Measurements from ENCODE around the gene EXD3. TPM values are rescaled to one million over a fixed set of nuclear protein-coding genes. Genes with fewer than 3 reads are reported as not detected.

Gene EXD3
- total and polyA plus RNA-seq, 2 donors = 3.4 to 16.8 TPM

DNA sequence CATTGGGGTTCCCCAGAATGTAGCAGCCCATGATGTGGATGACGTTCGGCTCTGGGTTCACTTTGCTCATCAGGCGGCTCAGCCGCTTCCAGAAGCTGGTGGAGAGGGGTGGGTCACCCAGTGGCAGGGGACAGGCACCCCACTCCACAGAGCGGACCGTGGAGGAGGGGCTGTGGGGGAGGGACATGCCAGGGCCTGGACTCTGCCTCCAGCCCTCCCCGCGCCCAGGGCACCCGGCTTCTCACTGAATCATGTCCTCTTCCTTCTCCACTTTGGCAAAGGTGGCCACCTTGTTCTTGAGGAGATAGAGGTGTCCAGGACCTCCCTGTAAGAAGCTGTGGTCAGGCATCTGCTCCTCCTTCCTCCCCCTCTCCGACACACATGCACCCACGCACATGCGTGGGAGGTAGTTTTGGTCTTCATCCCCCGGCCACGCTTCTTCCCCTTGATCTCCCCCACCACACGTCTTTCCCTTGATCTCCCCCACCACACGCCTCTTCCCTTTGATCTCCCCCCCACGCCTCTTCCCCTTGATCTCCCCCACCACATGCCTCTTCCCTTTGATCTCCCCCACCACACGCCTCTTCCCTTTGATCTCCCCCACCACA, 27.1 kb upstream of the EXD3 start:
- Histone ChIP-seq H3K4me1 (ENCODE audit: control insufficient read depth in 2 of 2, insufficient read depth in 2 of 2, low read length in 2 of 2) (peaks cover 9 to 30% of the 10 kb centered on the region in 2 donors), H3K4me3 (ENCODE audit: low read length in 2 of 2) (no peak overlapping the region), H3K27me3 (ENCODE audit: control insufficient read depth in 2 of 2, insufficient read depth in 1 of 2, low read length in 1 of 2) (peaks cover 0 to 26% of the 10 kb centered on the region in 2 donors), H3K9me3 (ENCODE audit: control insufficient read depth in 2 of 2, insufficient read depth in 1 of 2, low read length in 1 of 2) (peaks cover 1 to 28% of the 10 kb centered on the region in 2 donors), H3K27ac (ENCODE audit: low read depth in 1 of 2, low read length in 1 of 2) (peak overlapping the region in 1 of 2 donors; percentile 58), H3K36me3 (ENCODE audit: control insufficient read depth in 2 of 2, insufficient read depth in 2 of 2, low read length in 1 of 2) (peaks cover 4 to 9% of the 10 kb centered on the region in 2 donors)
- 52% methylated on average over 18 of the region's 18 CpGs for WGBS
- peak in 1 of 9 donors; percentile 41 for DNase-seq (ENCODE audit: low read depth in 6 of 9, low spot score in 9 of 9)

DNA sequence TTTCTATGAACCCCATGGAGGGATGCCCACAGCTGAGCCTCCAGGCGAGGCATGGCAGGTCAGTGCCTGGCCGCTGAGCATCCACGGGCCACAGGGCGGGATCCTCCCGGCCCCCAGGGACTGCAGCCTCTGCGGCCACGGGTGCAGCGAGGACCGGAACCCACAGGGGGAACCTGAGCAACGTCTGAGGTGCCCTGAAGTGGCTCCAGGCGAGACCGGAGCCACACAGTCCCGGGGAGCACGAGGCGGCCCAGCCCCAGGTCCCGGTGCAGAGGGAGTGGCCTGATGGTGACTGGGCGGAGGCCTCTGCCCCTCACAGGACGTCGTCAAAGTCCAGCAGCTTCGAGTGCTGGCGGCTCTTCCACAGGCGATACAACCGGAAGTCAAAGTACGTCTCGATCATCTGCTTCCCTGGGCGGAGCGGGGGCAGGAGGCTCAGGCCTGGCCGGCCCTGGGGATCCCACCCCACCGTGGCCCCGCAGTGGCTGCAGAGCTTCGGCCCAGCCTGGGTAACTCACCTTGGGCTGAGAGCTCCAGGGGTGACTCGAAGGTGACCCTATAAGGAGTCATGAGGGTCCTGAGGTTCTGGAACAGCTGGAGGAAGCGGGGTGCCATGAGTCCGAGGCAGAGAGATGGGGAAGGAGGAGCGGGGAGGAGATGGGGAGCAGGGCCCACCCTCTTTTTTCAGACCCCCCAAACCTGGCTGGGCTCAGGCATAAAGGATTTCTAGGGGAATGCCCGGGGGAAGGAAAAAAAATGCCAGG, 26.3 kb upstream of the EXD3 start:
- Histone ChIP-seq H3K4me1 (ENCODE audit: control insufficient read depth in 2 of 2, insufficient read depth in 2 of 2, low read length in 2 of 2) (peaks cover 2 to 23% of the 10 kb centered on the region in 2 donors), H3K27ac (ENCODE audit: low read depth in 1 of 2, low read length in 1 of 2) (no peak overlapping the region), H3K27me3 (ENCODE audit: control insufficient read depth in 2 of 2, insufficient read depth in 1 of 2, low read length in 1 of 2) (peaks cover 0 to 30% of the 10 kb centered on the region in 2 donors), H3K36me3 (ENCODE audit: control insufficient read depth in 2 of 2, insufficient read depth in 2 of 2, low read length in 1 of 2) (peaks cover 4 to 9% of the 10 kb centered on the region in 2 donors), H3K4me3 (ENCODE audit: low read length in 2 of 2) (no peak overlapping the region), H3K9me3 (ENCODE audit: control insufficient read depth in 2 of 2, insufficient read depth in 1 of 2, low read length in 1 of 2) (peaks cover 1 to 28% of the 10 kb centered on the region in 2 donors)
- 97% methylated on average over 36 of the region's 36 CpGs for WGBS
- no peak for DNase-seq (ENCODE audit: low read depth in 6 of 9, low spot score in 9 of 9)

DNA sequence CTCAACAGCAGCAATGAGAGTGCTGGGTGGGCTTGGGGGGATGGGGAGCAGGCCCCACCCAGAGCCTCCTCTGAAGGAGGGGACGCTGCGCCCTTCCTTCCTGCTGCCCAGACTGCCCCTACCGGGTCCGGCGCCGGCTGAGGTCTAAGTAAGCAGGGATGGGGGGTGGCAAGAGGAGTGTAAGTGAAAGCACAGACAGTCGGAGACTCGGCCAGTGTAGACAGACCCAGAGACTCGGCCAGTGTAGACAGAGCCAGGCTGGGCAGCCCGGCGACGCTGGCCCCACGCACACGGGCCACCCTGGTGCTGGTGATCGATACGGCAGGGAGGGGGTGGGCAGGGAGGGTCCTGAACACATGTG, 25.6 kb upstream of the EXD3 start:
- DNase-seq (ENCODE audit: low read depth in 6 of 9, low spot score in 9 of 9) = no peak

DNA sequence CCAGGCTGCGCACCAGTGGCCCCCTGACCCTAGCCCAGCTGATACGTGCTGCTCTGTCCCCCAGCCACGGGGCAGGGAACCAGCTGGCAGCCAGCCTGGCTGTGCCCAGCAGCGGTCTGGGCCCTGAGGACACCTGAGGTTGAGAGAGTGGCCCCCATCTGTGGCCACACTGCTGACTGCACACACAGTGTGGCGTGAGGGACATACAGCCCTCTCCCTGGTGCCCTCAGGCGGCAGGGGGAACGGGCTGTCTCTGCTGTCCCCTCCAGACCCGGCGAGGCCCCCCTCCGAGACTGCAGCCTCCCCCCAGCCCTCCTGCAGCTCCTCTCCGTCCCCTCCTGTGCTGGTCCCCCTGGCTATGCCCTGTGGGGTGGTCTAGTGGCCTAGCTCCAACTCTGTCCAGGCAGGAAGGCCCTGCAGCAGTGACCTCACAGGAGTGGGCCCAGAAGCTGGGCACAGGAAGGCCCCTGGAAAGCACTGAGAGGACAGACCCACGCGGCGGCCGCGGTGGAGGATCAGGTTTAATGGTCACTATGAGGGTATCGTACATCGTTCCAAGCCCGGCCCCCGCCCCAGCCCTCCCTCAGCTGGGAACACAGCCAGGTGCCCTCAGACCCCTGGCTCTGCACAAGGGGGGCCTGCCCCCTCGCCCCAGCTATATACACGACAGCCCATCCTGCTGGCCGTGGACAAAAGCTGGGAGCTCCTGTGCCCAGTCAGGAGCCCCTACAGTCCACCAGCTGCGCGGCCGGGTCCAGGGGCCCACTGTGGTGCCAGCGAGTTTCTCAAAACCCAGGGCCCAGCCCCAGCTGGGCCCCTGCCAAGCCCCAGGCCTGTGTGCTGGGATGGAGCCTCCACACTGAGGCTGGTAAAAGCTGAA, 25.0 kb upstream of the EXD3 start:
- no peak for DNase-seq (ENCODE audit: low read depth in 6 of 9, low spot score in 9 of 9)
- Histone ChIP-seq H3K27me3 (ENCODE audit: control insufficient read depth in 2 of 2, insufficient read depth in 1 of 2, low read length in 1 of 2) (peaks cover 0 to 34% of the 10 kb centered on the region in 2 donors), H3K9me3 (ENCODE audit: control insufficient read depth in 2 of 2, insufficient read depth in 1 of 2, low read length in 1 of 2) (peaks cover 0 to 20% of the 10 kb centered on the region in 2 donors), H3K4me1 (ENCODE audit: control insufficient read depth in 2 of 2, insufficient read depth in 2 of 2, low read length in 2 of 2) (peaks cover 0 to 14% of the 10 kb centered on the region in 2 donors), H3K4me3 (ENCODE audit: low read length in 2 of 2) (no peak overlapping the region), H3K36me3 (ENCODE audit: control insufficient read depth in 2 of 2, insufficient read depth in 2 of 2, low read length in 1 of 2) (peaks cover 4 to 9% of the 10 kb centered on the region in 2 donors), H3K27ac (ENCODE audit: low read depth in 1 of 2, low read length in 1 of 2) (no peak overlapping the region)
- 95% methylated on average over 27 of the region's 27 CpGs for WGBS

More for the DNA sequence above, 25.6 kb upstream of the EXD3 start:
- no peak overlapping the region for H3K4me3 ChIP-seq (ENCODE audit: low read length in 2 of 2)
- no peak overlapping the region for H3K27ac ChIP-seq (ENCODE audit: low read depth in 1 of 2, low read length in 1 of 2)
- peaks cover 1 to 26% of the 10 kb centered on the region in 2 donors for H3K9me3 ChIP-seq (ENCODE audit: control insufficient read depth in 2 of 2, insufficient read depth in 1 of 2, low read length in 1 of 2)
- H3K27me3 ChIP-seq (ENCODE audit: control insufficient read depth in 2 of 2, insufficient read depth in 1 of 2, low read length in 1 of 2) = peaks cover 0 to 33% of the 10 kb centered on the region in 2 donors
- H3K4me1 ChIP-seq (ENCODE audit: control insufficient read depth in 2 of 2, insufficient read depth in 2 of 2, low read length in 2 of 2) = peaks cover 0 to 18% of the 10 kb centered on the region in 2 donors
- WGBS = 97% methylated on average over 16 of the region's 16 CpGs
- peaks cover 4 to 9% of the 10 kb centered on the region in 2 donors for H3K36me3 ChIP-seq (ENCODE audit: control insufficient read depth in 2 of 2, insufficient read depth in 2 of 2, low read length in 1 of 2)

DNA sequence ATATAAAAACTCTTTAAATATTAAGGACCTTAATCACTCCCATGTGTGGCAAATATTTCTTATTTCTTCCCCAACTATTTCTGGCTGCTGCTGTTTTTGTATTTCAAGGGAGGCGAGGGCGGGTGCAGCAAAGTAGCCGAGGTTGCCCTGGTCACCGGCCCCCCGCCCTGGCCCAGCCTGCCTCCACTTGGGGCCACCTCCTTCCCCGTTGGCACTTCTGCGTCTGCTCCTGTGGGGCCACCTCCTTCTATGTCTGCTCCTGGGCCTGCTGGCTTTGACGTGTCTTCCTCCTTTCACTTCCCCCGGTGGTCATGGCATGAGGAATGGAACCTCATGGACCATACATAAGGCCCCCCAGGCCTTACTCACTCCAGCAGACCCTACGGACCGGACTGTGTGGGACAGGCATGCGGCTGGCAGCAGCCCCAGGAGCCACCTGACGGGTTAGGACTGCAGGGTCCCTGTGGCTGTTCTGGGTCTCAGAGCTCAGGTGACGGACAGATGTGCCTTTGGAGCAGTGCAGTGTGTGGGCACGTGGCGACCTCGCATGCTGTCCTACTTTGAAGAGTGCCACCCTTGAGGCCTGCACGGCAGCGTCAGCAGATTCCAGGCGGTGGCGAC, 24.0 kb upstream of the EXD3 start:
- peaks cover 0 to 10% of the 10 kb centered on the region in 2 donors for H3K4me1 ChIP-seq (ENCODE audit: control insufficient read depth in 2 of 2, insufficient read depth in 2 of 2, low read length in 2 of 2)
- H3K36me3 ChIP-seq (ENCODE audit: control insufficient read depth in 2 of 2, insufficient read depth in 2 of 2, low read length in 1 of 2) = peaks cover 4 to 9% of the 10 kb centered on the region in 2 donors
- DNase-seq (ENCODE audit: low read depth in 6 of 9, low spot score in 9 of 9) = no peak
- no peak overlapping the region for H3K4me3 ChIP-seq (ENCODE audit: low read length in 2 of 2)
- H3K27me3 ChIP-seq (ENCODE audit: control insufficient read depth in 2 of 2, insufficient read depth in 1 of 2, low read length in 1 of 2) = peaks cover 2 to 44% of the 10 kb centered on the region in 2 donors
- no peak overlapping the region for H3K27ac ChIP-seq (ENCODE audit: low read depth in 1 of 2, low read length in 1 of 2)
- WGBS = 82% methylated on average over 21 of the region's 21 CpGs
- peaks cover 0 to 15% of the 10 kb centered on the region in 2 donors for H3K9me3 ChIP-seq (ENCODE audit: control insufficient read depth in 2 of 2, insufficient read depth in 1 of 2, low read length in 1 of 2)

DNA sequence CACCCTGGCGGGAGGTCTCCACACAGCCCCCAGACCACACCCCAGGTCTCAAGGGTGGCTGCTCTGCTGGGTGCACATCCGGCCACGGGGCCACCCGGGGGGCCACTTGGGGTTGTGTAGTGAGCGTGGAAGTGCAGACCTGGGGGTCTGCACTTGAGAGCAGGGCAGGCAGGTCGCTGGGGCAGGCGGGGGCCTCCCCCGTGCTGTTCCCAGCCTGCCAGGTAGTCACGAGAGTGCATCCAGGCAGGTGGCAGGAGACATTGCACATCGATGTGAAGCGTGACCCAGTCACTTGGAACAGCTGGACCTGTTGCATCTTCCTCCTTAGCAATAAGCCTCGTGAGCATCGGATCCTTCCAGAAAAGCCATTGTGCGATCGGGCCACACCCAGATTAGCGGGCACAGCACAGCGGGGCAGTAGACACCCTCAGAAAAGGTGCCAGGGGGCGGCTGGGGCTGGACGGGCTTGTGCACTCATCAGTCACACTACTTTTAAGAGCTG, 23.0 kb upstream of the EXD3 start:
- H3K27ac ChIP-seq (ENCODE audit: low read depth in 1 of 2, low read length in 1 of 2) = no peak overlapping the region
- WGBS = 84% methylated on average over 19 of the region's 19 CpGs
- H3K9me3 ChIP-seq (ENCODE audit: control insufficient read depth in 2 of 2, insufficient read depth in 1 of 2, low read length in 1 of 2) = peaks cover 0 to 14% of the 10 kb centered on the region in 2 donors
- H3K27me3 ChIP-seq (ENCODE audit: control insufficient read depth in 2 of 2, insufficient read depth in 1 of 2, low read length in 1 of 2) = peaks cover 12 to 53% of the 10 kb centered on the region in 2 donors
- no peak for DNase-seq (ENCODE audit: low read depth in 6 of 9, low spot score in 9 of 9)
- peaks cover 0 to 10% of the 10 kb centered on the region in 2 donors for H3K4me1 ChIP-seq (ENCODE audit: control insufficient read depth in 2 of 2, insufficient read depth in 2 of 2, low read length in 2 of 2)
- no peak overlapping the region for H3K4me3 ChIP-seq (ENCODE audit: low read length in 2 of 2)
- peaks cover 4 to 9% of the 10 kb centered on the region in 2 donors for H3K36me3 ChIP-seq (ENCODE audit: control insufficient read depth in 2 of 2, insufficient read depth in 2 of 2, low read length in 1 of 2)

DNA sequence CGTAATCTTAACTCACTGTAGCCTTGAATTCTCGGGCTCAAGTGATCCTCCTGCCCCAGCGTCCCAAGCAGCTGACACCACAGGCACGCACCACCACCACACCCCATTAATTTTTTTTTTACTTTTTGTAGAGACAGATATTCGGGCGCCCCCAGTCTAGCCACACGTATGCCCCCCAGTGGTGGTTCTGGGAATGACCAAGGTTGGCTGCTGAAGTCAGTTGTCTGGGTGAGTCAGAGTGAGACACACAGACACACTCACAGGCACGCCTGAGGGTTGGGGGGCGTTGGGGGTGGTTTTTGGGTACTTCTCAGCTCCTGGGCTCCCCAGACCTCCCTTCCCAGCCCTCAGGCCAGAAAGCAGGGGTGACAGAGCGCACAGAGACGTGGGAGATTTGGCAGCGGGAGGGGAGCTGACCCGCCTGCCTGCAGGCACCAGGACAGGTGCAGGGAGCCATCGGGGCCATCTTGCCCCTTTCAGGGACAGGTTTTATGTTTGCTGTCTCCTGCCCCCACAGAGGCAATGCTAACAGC, 22.4 kb upstream of the EXD3 start:
- H3K27me3 ChIP-seq (ENCODE audit: control insufficient read depth in 2 of 2, insufficient read depth in 1 of 2, low read length in 1 of 2) = peaks cover 12 to 53% of the 10 kb centered on the region in 2 donors
- peak in 3 of 9 donors; percentile 59 to 74 (median 74) for DNase-seq (ENCODE audit: low read depth in 6 of 9, low spot score in 9 of 9)
- 28% methylated on average over 14 of the region's 14 CpGs for WGBS

DNA sequence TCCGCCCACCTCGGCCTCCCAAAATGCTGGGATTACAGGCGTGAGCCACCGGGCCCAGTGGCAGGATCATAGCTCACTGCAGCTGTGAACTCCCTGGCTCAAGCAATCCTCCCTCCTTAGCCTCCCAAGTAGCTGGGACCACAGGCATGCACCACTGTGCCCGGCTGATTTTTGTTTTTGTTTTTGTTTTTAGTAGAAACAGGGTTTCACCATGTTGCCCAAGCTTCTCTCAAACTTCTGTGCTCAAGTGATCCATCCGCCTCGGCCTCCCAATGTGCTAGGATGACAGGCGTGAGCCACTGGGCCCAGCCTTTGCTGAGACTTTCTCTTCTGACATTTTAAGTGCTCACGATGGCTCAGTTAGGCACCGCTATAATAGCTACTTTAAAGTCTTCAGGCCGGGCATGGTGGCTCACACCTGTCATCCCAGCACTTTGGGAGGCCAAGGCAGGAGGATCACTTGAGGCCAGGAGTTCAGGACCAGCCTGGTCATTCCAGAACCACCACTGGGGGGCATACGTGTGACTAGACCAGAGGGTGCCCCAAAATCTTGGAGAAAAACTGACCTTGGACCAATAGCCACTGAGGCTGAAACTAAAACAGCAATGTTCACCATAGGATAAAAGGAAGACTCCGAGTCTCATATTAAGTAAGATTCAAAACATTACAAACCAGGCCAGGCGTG, 21.3 kb upstream of the EXD3 start:
- H3K4me3 ChIP-seq (ENCODE audit: low read length in 2 of 2) = no peak overlapping the region
- no peak for DNase-seq (ENCODE audit: low read depth in 6 of 9, low spot score in 9 of 9)
- H3K9me3 ChIP-seq (ENCODE audit: control insufficient read depth in 2 of 2, insufficient read depth in 1 of 2, low read length in 1 of 2) = no peaks in the 10 kb centered on the region
- WGBS = 93% methylated on average over 14 of the region's 14 CpGs
- H3K36me3 ChIP-seq (ENCODE audit: control insufficient read depth in 2 of 2, insufficient read depth in 2 of 2, low read length in 1 of 2) = peaks cover 2 to 4% of the 10 kb centered on the region in 2 donors
- peaks cover 12 to 56% of the 10 kb centered on the region in 2 donors for H3K27me3 ChIP-seq (ENCODE audit: control insufficient read depth in 2 of 2, insufficient read depth in 1 of 2, low read length in 1 of 2)
- peaks cover 0 to 10% of the 10 kb centered on the region in 2 donors for H3K4me1 ChIP-seq (ENCODE audit: control insufficient read depth in 2 of 2, insufficient read depth in 2 of 2, low read length in 2 of 2)
- H3K27ac ChIP-seq (ENCODE audit: low read depth in 1 of 2, low read length in 1 of 2) = no peak overlapping the region

More for the DNA sequence above, 22.4 kb upstream of the EXD3 start:
- H3K27ac ChIP-seq (ENCODE audit: low read depth in 1 of 2, low read length in 1 of 2) = no peak overlapping the region
- H3K36me3 ChIP-seq (ENCODE audit: control insufficient read depth in 2 of 2, insufficient read depth in 2 of 2, low read length in 1 of 2) = peaks cover 4 to 9% of the 10 kb centered on the region in 2 donors
- peaks cover 0 to 10% of the 10 kb centered on the region in 2 donors for H3K4me1 ChIP-seq (ENCODE audit: control insufficient read depth in 2 of 2, insufficient read depth in 2 of 2, low read length in 2 of 2)
- no peak overlapping the region for H3K4me3 ChIP-seq (ENCODE audit: low read length in 2 of 2)
- peaks cover 0 to 7% of the 10 kb centered on the region in 2 donors for H3K9me3 ChIP-seq (ENCODE audit: control insufficient read depth in 2 of 2, insufficient read depth in 1 of 2, low read length in 1 of 2)
